Midbrain (tissue), 1 donor: ENCODE measurements around the gene PIGQ.

ENCODE experiments used
- DNase-seq: peaks from one replicate; lab custom pipeline; 2025; lab: John Stamatoyannopoulos, UW

The PIGQ gene

GRCh38 chr16:606656-607307 lies 37.0 kb downstream of the PIGQ start:
- no peak for DNase-seq

GRCh38 chr16:608019-608418 lies 38.3 kb downstream of the PIGQ start:
- DNase-seq = no peak

- DNase-seq = no peak
Observed at GRCh38 chr16:609316-609715, 39.5 kb downstream of the PIGQ start.

- DNase-seq = no peak
Observed at GRCh38 chr16:609984-610383, 40.2 kb downstream of the PIGQ start.

- peak; percentile 65 for DNase-seq
Observed at GRCh38 chr16:610513-611381, 41.0 kb downstream of the PIGQ start.

GRCh38 chr16:615122-615521 lies 45.4 kb downstream of the PIGQ start:
- no peak for DNase-seq

GRCh38 chr16:616733-617586 lies 47.2 kb downstream of the PIGQ start:
- DNase-seq = no peak

GRCh38 chr16:617855-618254 lies 48.1 kb downstream of the PIGQ start:
- no peak for DNase-seq

- DNase-seq = no peak
Observed at GRCh38 chr16:619476-620100, 49.8 kb downstream of the PIGQ start.

GRCh38 chr16:620700-621525 lies 51.1 kb downstream of the PIGQ start:
- no peak for DNase-seq

- DNase-seq = no peak
Observed at GRCh38 chr16:621526-622105, 51.8 kb downstream of the PIGQ start.

- DNase-seq = no peak
Observed at GRCh38 chr16:622920-623280, 53.1 kb downstream of the PIGQ start.

- DNase-seq = no peak
Observed at GRCh38 chr16:624526-625070, 54.8 kb downstream of the PIGQ start.

GRCh38 chr16:625117-625976 lies 55.6 kb downstream of the PIGQ start:
- no peak for DNase-seq

- no peak for DNase-seq
Observed at GRCh38 chr16:625977-626765, 56.4 kb downstream of the PIGQ start.

GRCh38 chr16:626787-627453 lies 57.2 kb downstream of the PIGQ start:
- DNase-seq = no peak

- DNase-seq = no peak
Observed at GRCh38 chr16:627454-628239, 57.9 kb downstream of the PIGQ start.
